BLaER1 (cell line): Measurements from ENCODE around the gene RSF1.

Experiments
- H3K27ac ChIP-seq: shearing (Covaris generic); formaldehyde crosslinking; 2 replicates; pipeline ENCODE4 v1.8.1; 2022
- H3K27me3 ChIP-seq: shearing (Covaris generic); formaldehyde crosslinking; 2 replicates; pipeline ENCODE4 v1.8.1; 2022
- H3K36me3 ChIP-seq: shearing (Covaris generic); formaldehyde crosslinking; 2 replicates; pipeline ENCODE4 v1.8.1; 2022
- H3K4me1 ChIP-seq: shearing (Covaris generic); formaldehyde crosslinking; 2 replicates; pipeline ENCODE4 v1.8.1; 2022
- H3K4me2 ChIP-seq: shearing (Covaris generic); formaldehyde crosslinking; 2 replicates; pipeline ENCODE4 v1.8.1; 2022
- H3K4me3 ChIP-seq: shearing (Covaris generic); formaldehyde crosslinking; 2 replicates; pipeline ENCODE4 v1.8.1; 2022
- H3K9ac ChIP-seq: shearing (Covaris generic); formaldehyde crosslinking; 2 replicates; pipeline ENCODE4 v1.8.1; 2022
- H3K9me3 ChIP-seq: shearing (Covaris generic); formaldehyde crosslinking; 2 replicates; pipeline ENCODE4 v1.8.1; 2022
- H4K20me1 ChIP-seq: shearing (Covaris generic); formaldehyde crosslinking; 2 replicates; pipeline ENCODE4 v1.8.1; 2022
- Cebpa-rat ChIP-seq: shearing (Covaris generic); IDR thresholded peaks from 2 replicates; pipeline ENCODE4 v1.8.1; 2022

RSF1 gene

DNA sequence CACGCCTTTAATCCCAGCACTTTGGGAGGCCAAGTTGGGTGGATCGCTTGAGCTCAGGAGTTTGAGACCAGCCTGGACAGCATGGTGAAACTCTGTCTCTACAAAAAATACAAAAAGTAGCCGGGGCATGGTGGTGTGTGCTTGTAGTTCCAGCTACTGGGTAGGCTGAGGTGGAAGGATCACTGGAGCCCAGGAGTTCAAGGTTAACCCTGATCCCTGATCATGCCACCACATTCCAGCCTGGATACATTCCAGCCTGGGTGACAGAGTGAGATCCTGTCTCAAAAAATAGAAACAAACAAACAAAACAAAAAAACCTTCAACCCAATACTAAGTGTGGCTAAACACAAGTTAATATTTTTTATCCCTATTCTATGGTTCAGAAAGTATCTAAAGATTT is 116.5 kb downstream of the RSF1 start:
- no peak for TF ChIP-seq Cebpa-rat
- no peak overlapping the region for H3K9ac ChIP-seq
- H3K27ac ChIP-seq: no peak overlapping the region
- no peaks in the 10 kb centered on the region for H3K9me3 ChIP-seq
- H4K20me1 ChIP-seq: peaks cover 13% of the 10 kb centered on the region
- H3K27me3 ChIP-seq: no peaks in the 10 kb centered on the region
- H3K4me2 ChIP-seq: no peak overlapping the region
- peaks cover 50% of the 10 kb centered on the region for H3K36me3 ChIP-seq
- no peak overlapping the region for H3K4me3 ChIP-seq
- H3K4me1 ChIP-seq: no peaks in the 10 kb centered on the region

DNA sequence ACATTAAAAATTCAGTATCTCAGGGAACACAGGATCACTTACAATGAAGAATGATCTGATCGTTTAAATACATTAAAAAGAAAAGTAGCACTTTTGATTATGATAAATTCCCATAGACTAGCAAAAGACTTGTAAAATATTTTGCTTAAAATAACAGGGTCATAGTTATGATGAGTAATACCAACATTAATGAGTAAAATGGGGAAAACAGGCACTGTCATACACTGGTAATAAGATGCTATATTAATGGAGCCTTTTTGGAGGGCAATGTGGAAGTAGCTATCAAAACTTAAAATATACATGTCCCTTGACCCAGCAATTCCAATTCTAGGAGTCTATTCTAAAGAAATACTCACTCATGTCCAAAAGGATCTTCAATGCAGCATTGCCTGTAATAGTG is 121.1 kb downstream of the RSF1 start:
- Histone ChIP-seq H3K36me3 (peaks cover 71% of the 10 kb centered on the region), H3K4me1 (no peaks in the 10 kb centered on the region), H4K20me1 (no peaks in the 10 kb centered on the region), H3K9ac (no peak overlapping the region), H3K4me2 (no peak overlapping the region), H3K9me3 (no peaks in the 10 kb centered on the region), H3K27me3 (no peaks in the 10 kb centered on the region), H3K27ac (no peak overlapping the region), H3K4me3 (no peak overlapping the region)
- no peak for TF ChIP-seq Cebpa-rat

DNA sequence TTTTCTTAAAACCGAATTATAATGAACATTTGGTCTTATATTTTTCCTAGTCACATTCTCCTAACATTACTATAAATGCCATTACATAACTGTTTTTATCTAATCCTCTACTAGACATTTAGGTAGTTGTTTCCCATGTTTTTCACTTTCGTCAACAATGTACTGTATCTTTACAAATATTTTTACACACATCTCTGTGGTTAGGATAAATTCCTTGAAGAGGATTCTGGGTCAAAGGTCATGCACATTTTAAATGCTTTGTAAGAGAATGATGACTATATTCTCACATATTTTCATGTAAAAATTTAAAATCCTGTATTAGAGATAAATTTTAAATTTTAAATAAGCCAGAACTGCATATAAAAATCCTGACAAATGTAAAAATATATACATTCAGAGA is 121.6 kb downstream of the RSF1 start:
- Histone ChIP-seq H3K4me2 (no peak overlapping the region), H3K9me3 (no peaks in the 10 kb centered on the region), H3K4me3 (no peak overlapping the region), H3K27ac (no peak overlapping the region), H3K9ac (no peak overlapping the region), H3K27me3 (no peaks in the 10 kb centered on the region), H4K20me1 (no peaks in the 10 kb centered on the region), H3K36me3 (peaks cover 70% of the 10 kb centered on the region), H3K4me1 (no peaks in the 10 kb centered on the region)
- no peak for TF ChIP-seq Cebpa-rat

DNA sequence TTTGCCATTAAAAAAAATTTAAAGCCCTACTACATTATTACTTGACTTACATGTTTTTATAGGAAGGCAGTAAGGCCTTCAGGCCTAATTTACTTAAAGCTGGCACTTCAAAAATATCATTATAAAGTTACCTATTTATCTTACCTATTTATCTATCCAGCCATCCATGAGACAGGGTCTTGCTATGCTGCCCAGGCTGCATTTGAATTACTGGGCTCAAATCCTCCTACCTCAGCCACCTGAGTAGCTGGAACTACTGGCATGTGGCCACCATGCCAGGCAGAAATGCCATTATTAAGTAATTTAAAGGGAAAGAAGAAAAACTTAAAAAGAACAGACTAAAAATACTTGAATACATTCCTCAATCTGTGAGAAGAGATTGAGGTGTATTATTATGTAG is 122.7 kb downstream of the RSF1 start:
- no peak for TF ChIP-seq Cebpa-rat
- Histone ChIP-seq H3K36me3 (peaks cover 78% of the 10 kb centered on the region), H3K9ac (no peak overlapping the region), H3K4me1 (no peaks in the 10 kb centered on the region), H4K20me1 (no peaks in the 10 kb centered on the region), H3K27ac (no peak overlapping the region), H3K27me3 (no peaks in the 10 kb centered on the region), H3K4me3 (no peak overlapping the region), H3K4me2 (no peak overlapping the region), H3K9me3 (no peaks in the 10 kb centered on the region)

DNA sequence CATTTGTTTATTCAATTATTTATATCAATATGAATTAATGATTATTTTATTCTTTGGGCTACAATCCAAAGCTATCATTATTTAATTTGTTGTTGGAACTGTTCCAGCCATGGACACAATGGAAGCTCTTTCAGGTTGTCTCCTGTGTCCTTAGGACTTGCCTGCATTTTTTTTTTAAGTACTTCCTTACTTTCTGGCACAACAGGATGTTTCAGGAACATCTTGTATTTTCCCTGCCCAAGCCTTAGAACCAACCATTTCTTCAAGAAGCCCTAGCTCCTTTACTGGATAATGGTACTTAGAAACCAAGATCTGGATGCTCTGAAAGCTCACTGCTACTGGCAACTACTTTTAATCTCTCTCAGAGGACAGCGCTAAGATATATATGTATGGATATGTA is 125.1 kb downstream of the RSF1 start:
- no peak overlapping the region for H3K27ac ChIP-seq
- H3K4me3 ChIP-seq: no peak overlapping the region
- TF ChIP-seq Cebpa-rat: no peak
- H3K9ac ChIP-seq: no peak overlapping the region
- H3K27me3 ChIP-seq: no peaks in the 10 kb centered on the region
- H3K4me1 ChIP-seq: no peaks in the 10 kb centered on the region
- no peak overlapping the region for H3K4me2 ChIP-seq
- H3K9me3 ChIP-seq: no peaks in the 10 kb centered on the region
- peaks cover 84% of the 10 kb centered on the region for H3K36me3 ChIP-seq
- no peaks in the 10 kb centered on the region for H4K20me1 ChIP-seq

DNA sequence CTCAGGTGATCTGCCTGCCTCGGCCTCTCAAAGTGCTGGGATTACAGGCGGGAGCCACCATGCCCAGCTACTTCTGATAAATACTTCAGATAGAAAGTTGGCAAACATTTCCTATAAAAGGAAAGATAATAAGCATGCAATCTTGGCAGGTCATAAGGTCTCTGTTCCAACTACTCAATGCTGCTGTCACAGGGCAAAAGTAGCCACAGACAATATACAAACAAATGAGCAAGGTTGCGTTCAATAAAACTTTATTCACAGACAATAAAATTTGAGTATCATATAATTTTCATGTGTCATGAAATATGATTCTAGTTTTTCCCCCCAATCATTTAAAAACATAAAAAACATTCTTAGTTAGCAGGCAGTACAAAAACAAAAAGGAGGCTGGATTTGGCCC is 129.9 kb downstream of the RSF1 start:
- Histone ChIP-seq H3K4me3 (no peak overlapping the region), H3K27ac (no peak overlapping the region), H3K27me3 (no peaks in the 10 kb centered on the region), H3K36me3 (peaks cover 97% of the 10 kb centered on the region), H4K20me1 (no peaks in the 10 kb centered on the region), H3K9ac (no peak overlapping the region), H3K4me1 (no peaks in the 10 kb centered on the region), H3K9me3 (no peaks in the 10 kb centered on the region), H3K4me2 (no peak overlapping the region)
- TF ChIP-seq Cebpa-rat: no peak

DNA sequence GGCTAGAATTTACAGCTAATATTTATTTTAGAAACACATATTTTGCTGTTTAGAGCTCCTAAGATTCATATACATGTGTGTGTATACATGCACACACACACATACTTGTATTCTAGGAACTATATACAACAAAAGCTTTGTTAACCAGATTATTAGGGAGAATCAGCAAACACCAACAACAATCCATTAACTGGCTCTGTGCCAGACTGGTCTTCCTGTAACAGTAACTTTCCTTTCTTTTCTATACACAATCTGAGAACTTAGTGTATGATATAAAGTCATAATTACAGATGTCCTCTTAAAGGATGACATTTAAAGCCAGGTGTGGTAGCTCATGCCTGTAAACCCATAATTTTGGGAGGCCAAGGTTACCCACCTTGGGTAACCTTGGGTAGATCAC is 133.4 kb downstream of the RSF1 start:
- H3K4me1 ChIP-seq: no peaks in the 10 kb centered on the region
- no peak overlapping the region for H3K9ac ChIP-seq
- no peak for TF ChIP-seq Cebpa-rat
- H3K36me3 ChIP-seq: peaks cover 96% of the 10 kb centered on the region
- H3K27me3 ChIP-seq: no peaks in the 10 kb centered on the region
- H4K20me1 ChIP-seq: no peaks in the 10 kb centered on the region
- H3K4me2 ChIP-seq: no peak overlapping the region
- H3K9me3 ChIP-seq: no peaks in the 10 kb centered on the region
- H3K4me3 ChIP-seq: no peak overlapping the region
- no peak overlapping the region for H3K27ac ChIP-seq

DNA sequence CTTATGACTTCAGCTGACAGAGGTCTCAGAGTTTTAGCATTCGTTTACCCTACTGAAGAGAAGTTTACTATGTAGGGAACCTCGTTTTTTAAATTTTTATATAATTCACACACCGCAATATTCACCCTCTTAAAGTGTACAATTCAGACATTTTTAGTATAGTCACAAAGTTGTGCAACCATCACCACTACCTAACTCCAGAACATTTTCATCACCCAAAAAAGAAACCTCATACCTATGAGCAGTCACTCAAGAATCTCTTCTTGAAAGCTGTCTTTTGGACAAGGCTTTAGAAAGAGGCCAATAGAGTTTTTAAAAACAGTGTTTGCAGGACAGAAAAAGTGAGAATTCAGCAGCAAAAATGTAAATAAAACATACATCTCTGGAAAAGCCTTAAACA is 143.4 kb downstream of the RSF1 start:
- Histone ChIP-seq H3K4me2 (no peak overlapping the region), H3K4me3 (no peak overlapping the region), H3K27ac (no peak overlapping the region), H3K9ac (no peak overlapping the region), H4K20me1 (no peaks in the 10 kb centered on the region), H3K36me3 (peaks cover 95% of the 10 kb centered on the region), H3K4me1 (no peaks in the 10 kb centered on the region), H3K9me3 (no peaks in the 10 kb centered on the region), H3K27me3 (no peaks in the 10 kb centered on the region)
- TF ChIP-seq Cebpa-rat: no peak

DNA sequence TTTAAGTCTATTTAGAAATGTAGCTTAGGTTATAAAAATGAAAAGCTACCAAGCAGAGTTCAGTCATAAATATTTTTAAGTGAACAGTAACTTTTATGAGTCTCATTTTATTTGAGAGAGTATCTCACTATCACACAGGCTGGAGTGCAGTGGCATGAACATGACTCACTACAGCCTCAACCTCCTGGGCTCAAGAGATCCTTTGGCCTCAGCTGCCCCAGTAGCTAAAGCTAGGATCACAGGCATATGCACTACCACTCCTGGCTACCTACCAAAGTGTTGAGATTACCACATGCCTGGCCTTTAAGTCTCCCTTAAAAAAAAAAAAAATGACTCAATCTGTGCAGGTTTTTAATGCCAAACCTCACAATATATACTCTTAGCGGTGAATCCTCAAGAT is 148.3 kb downstream of the RSF1 start:
- Histone ChIP-seq H3K4me1 (no peaks in the 10 kb centered on the region), H3K4me2 (no peak overlapping the region), H3K36me3 (peaks cover 98% of the 10 kb centered on the region), H3K4me3 (no peak overlapping the region), H3K27ac (no peak overlapping the region), H3K27me3 (no peaks in the 10 kb centered on the region), H3K9ac (no peak overlapping the region), H4K20me1 (no peaks in the 10 kb centered on the region), H3K9me3 (no peaks in the 10 kb centered on the region)
- no peak for TF ChIP-seq Cebpa-rat

DNA sequence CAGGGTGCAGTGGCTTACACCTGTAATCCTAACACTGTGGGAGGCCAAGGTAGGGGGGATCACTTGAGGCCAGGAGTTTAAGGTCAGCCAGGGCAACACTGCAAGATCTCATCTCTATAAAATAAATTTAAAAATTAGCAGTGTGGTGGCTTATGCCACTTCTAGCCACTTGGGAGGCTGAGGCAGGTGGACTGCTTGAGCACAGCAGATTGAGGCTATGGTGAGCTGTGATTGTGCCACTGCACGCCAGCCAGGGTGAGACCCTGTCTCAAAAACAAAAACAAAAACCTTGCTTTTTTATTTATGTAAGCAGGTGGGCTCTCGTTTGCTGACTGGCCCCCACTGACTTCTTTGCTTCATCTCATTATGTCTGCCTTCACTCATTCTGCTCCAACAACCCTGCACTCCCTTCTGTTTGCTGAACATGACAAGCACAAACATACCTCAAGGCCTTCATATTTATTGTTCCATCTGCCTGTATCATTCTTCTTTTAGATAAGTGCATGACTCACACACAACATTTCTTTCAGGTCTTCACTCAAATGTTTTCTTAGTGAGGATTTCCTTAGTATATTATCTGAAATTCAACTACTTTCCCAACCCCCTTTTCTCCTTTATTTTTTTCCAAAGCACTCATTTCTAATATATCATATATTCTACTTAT is 150.5 kb downstream of the RSF1 start:
- H4K20me1 ChIP-seq: no peaks in the 10 kb centered on the region
- no peaks in the 10 kb centered on the region for H3K4me1 ChIP-seq
- no peak overlapping the region for H3K9ac ChIP-seq
- peaks cover 98% of the 10 kb centered on the region for H3K36me3 ChIP-seq
- no peak overlapping the region for H3K4me2 ChIP-seq
- no peak overlapping the region for H3K4me3 ChIP-seq
- H3K27ac ChIP-seq: no peak overlapping the region
- TF ChIP-seq Cebpa-rat: no peak
- H3K9me3 ChIP-seq: no peaks in the 10 kb centered on the region
- no peaks in the 10 kb centered on the region for H3K27me3 ChIP-seq

DNA sequence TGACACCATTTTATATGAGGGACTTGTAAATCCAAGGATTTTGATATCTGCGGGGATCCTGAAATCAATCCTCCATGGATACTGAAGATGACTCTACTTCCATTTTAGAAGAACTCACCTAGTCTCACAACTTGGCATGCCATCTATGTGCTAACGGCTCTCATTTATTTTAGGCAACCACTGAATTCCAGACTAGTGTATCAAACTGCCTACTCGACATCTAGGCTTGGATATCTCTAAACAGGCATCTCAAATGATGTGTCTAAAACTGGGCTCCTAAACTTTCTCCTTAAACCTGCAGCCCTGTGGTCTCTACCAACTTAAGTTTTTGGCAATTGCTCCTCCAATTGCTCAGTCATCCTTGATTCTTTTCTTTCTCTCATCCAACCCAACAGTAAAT is 151.8 kb downstream of the RSF1 start:
- no peak for TF ChIP-seq Cebpa-rat
- H3K27ac ChIP-seq: no peak overlapping the region
- no peaks in the 10 kb centered on the region for H3K4me1 ChIP-seq
- peaks cover 95% of the 10 kb centered on the region for H3K36me3 ChIP-seq
- no peaks in the 10 kb centered on the region for H3K27me3 ChIP-seq
- H3K9me3 ChIP-seq: no peaks in the 10 kb centered on the region
- H3K9ac ChIP-seq: no peak overlapping the region
- no peak overlapping the region for H3K4me2 ChIP-seq
- H3K4me3 ChIP-seq: no peak overlapping the region
- H4K20me1 ChIP-seq: no peaks in the 10 kb centered on the region
